Ectodermal cell (in vitro differentiated cells): Measurements from ENCODE around the gene TAOK3.

ENCODE experiments used
- H3K27ac ChIP-seq: 2 replicates; pipeline ENCODE4 v1.7.0; 2013; ENCODE audit warnings: mild to moderate bottlenecking, low read depth, low read length; ENCODE audit not compliant: insufficient read depth, poor library complexity, severe bottlenecking
- H3K27me3 ChIP-seq: 2 replicates; pipeline ENCODE4 v1.7.0; 2013; ENCODE audit warnings: mild to moderate bottlenecking, low read length; ENCODE audit not compliant: insufficient read depth, control insufficient read depth, poor library complexity, severe bottlenecking
- H3K36me3 ChIP-seq: one replicate; pipeline ENCODE4 v1.7.0; 2013; ENCODE audit warnings: low read length; ENCODE audit not compliant: control insufficient read depth, insufficient read depth
- H3K4me1 ChIP-seq: one replicate; pipeline ENCODE4 v1.7.0; 2013; ENCODE audit warnings: low read length; ENCODE audit not compliant: control insufficient read depth, insufficient read depth
- H3K4me3 ChIP-seq: 2 replicates; pipeline ENCODE4 v1.7.0; 2013; ENCODE audit warnings: low read depth, low read length, control low read depth; ENCODE audit not compliant: insufficient read depth
- H3K9me3 ChIP-seq: 2 replicates; pipeline ENCODE4 v1.7.0; 2013; ENCODE audit warnings: mild to moderate bottlenecking, low read length, moderate library complexity; ENCODE audit not compliant: control insufficient read depth
- WGBS, 2 experiments: methylation state at CpG; one replicate each; pipeline ENCODE4 v1.1.7; 2013; ENCODE audit warnings: missing lambda C conversion rate in 2 of 2; 5-methylcytosine and 5-hydroxymethylcytosine counted together

Gene TAOK3

GRCh38 chr12:118344829-118345228, 27.9 kb downstream of the TAOK3 start:
- Histone ChIP-seq H3K4me1 (no peaks in the 10 kb centered on the region), H3K27me3 (no peaks in the 10 kb centered on the region), H3K36me3 (no peaks in the 10 kb centered on the region), H3K4me3 (no peak overlapping the region), H3K9me3 (no peaks in the 10 kb centered on the region), H3K27ac (no peak overlapping the region)

- no peaks in the 10 kb centered on the region for H3K9me3 ChIP-seq
- H3K4me3 ChIP-seq: no peak overlapping the region
- H3K36me3 ChIP-seq: no peaks in the 10 kb centered on the region
- WGBS, 2 experiments: 80 to 81% methylated on average over 1 to 2 of the region's 2 CpGs
- no peaks in the 10 kb centered on the region for H3K4me1 ChIP-seq
- no peaks in the 10 kb centered on the region for H3K27me3 ChIP-seq
- no peak overlapping the region for H3K27ac ChIP-seq
Measured at GRCh38 chr12:118342090-118342489, 30.6 kb downstream of the TAOK3 start.

GRCh38 chr12:118337194-118337838, 35.4 kb downstream of the TAOK3 start:
- no peaks in the 10 kb centered on the region for H3K9me3 ChIP-seq
- H3K4me1 ChIP-seq: no peaks in the 10 kb centered on the region
- 97 to 100% methylated on average over 1 to 4 of the region's 6 CpGs for WGBS, 2 experiments
- H3K36me3 ChIP-seq: no peaks in the 10 kb centered on the region
- H3K27me3 ChIP-seq: no peaks in the 10 kb centered on the region
- H3K4me3 ChIP-seq: no peak overlapping the region
- H3K27ac ChIP-seq: no peak overlapping the region

- 100% methylated on average over 1 of the region's 2 CpGs; no CpG with 5 or more reads in 1 of the 2 experiments for WGBS, 2 experiments
Measured at GRCh38 chr12:118336123-118336522, 36.6 kb downstream of the TAOK3 start.

GRCh38 chr12:118334939-118335567, 37.7 kb downstream of the TAOK3 start:
- no peak overlapping the region for H3K27ac ChIP-seq
- H3K36me3 ChIP-seq: no peaks in the 10 kb centered on the region
- 87 to 93% methylated on average over 4 of the region's 4 CpGs for WGBS, 2 experiments
- no peak overlapping the region for H3K4me3 ChIP-seq
- no peaks in the 10 kb centered on the region for H3K9me3 ChIP-seq
- no peaks in the 10 kb centered on the region for H3K27me3 ChIP-seq
- H3K4me1 ChIP-seq: no peaks in the 10 kb centered on the region

More at GRCh38 chr12:118336123-118336522, 36.6 kb downstream of the TAOK3 start:
- no peaks in the 10 kb centered on the region for H3K9me3 ChIP-seq
- H3K36me3 ChIP-seq: no peaks in the 10 kb centered on the region
- no peaks in the 10 kb centered on the region for H3K4me1 ChIP-seq
- no peaks in the 10 kb centered on the region for H3K27me3 ChIP-seq
- no peak overlapping the region for H3K4me3 ChIP-seq
- no peak overlapping the region for H3K27ac ChIP-seq

GRCh38 chr12:118334241-118334640, 38.5 kb downstream of the TAOK3 start:
- Histone ChIP-seq H3K4me1 (no peaks in the 10 kb centered on the region), H3K9me3 (no peaks in the 10 kb centered on the region), H3K27ac (no peak overlapping the region), H3K4me3 (no peak overlapping the region), H3K36me3 (no peaks in the 10 kb centered on the region), H3K27me3 (no peaks in the 10 kb centered on the region)
- WGBS, 2 experiments: 89 to 100% methylated on average over 2 to 3 of the region's 3 CpGs

- Histone ChIP-seq H3K36me3 (no peaks in the 10 kb centered on the region), H3K27ac (no peak overlapping the region), H3K9me3 (no peaks in the 10 kb centered on the region), H3K27me3 (no peaks in the 10 kb centered on the region), H3K4me1 (no peaks in the 10 kb centered on the region), H3K4me3 (no peak overlapping the region)
- WGBS, 2 experiments: 100% methylated on average over 2 of the region's 4 CpGs; no CpG with 5 or more reads in 1 of the 2 experiments
Measured at GRCh38 chr12:118332511-118332910, 40.2 kb downstream of the TAOK3 start.

GRCh38 chr12:118330421-118331018, 42.2 kb downstream of the TAOK3 start:
- no peak overlapping the region for H3K27ac ChIP-seq
- H3K4me1 ChIP-seq: no peaks in the 10 kb centered on the region
- no peaks in the 10 kb centered on the region for H3K27me3 ChIP-seq
- no peak overlapping the region for H3K4me3 ChIP-seq
- no peaks in the 10 kb centered on the region for H3K9me3 ChIP-seq
- WGBS, 2 experiments: 83 to 89% methylated on average over 3 of the region's 3 CpGs
- H3K36me3 ChIP-seq: no peaks in the 10 kb centered on the region

- Histone ChIP-seq H3K4me3 (no peak overlapping the region), H3K9me3 (no peaks in the 10 kb centered on the region), H3K4me1 (no peaks in the 10 kb centered on the region), H3K27ac (no peak overlapping the region), H3K36me3 (no peaks in the 10 kb centered on the region), H3K27me3 (no peaks in the 10 kb centered on the region)
- WGBS, 2 experiments: 93 to 96% methylated on average over 3 of the region's 3 CpGs
Measured at GRCh38 chr12:118328486-118329330, 44.0 kb downstream of the TAOK3 start.

- Histone ChIP-seq H3K27ac (no peak overlapping the region), H3K27me3 (no peaks in the 10 kb centered on the region), H3K4me1 (no peaks in the 10 kb centered on the region), H3K36me3 (no peaks in the 10 kb centered on the region), H3K4me3 (no peak overlapping the region), H3K9me3 (no peaks in the 10 kb centered on the region)
Measured at GRCh38 chr12:118327391-118327790, 45.3 kb downstream of the TAOK3 start.
